Brain pericyte (primary cell): ENCODE data around the gene APOBR.
"Not testable (repeated sequence)": the region's sequence is repeated elsewhere in the genome, so short reads cannot be mapped to it uniquely, and the experiment has no call there.

Experiments
- DNase-seq: peaks from one replicate; pipeline ENCODE4 v3.0.0-alpha.2; 2012; ENCODE audit warnings: low read depth, low spot score

Gene APOBR

DNA sequence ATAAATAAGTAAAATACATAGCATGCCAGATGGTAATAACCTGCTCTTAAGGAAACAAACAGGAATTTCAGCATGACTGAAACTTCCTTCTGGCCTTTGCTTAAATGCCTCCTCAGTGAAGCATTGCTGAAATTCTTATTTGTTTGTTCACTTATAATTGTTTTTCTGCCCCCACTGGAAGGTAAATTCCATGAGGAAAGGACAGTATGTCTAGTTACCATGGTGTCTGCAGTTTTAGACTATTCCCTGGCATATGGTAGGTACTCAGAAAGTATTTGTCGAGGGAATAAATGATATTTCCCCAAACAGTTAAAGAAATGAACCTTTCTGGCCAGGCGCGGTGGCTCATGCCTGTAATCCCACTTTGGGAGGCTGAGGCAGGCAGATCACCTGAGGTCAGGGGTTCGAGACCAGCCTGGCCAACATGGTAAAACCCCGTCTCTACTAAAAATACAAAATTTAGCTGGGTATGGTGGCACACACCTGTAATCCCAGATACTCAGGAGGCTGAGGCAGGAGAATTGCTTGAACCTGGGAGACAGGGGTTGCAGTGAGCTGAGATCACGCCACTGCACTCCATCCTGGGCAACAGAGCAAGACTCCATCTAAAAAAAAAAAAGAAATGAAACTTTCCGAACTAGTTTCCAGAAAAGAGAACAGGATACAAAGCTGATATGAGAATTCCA, 32.8 kb downstream of the APOBR start:
- not testable (repeated sequence) for DNase-seq

DNA sequence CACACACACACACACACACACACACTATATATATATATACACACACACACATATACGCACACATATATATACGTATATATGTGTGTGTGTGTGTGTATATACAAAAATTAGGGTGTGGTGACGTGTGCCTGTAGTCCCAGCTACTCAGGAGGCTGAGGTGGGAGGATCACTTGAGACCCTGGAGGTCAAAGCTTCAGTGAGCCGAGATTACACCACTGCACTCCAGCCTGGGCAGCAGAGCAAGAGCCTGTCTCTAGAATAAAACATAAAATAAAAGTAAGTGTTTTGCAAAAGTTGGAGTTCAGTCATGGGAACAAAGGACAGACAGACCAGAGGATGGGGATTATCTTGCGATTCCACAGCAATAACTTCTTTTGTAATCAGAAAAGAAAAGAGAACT, 33.5 kb downstream of the APOBR start:
- DNase-seq: no peak

DNA sequence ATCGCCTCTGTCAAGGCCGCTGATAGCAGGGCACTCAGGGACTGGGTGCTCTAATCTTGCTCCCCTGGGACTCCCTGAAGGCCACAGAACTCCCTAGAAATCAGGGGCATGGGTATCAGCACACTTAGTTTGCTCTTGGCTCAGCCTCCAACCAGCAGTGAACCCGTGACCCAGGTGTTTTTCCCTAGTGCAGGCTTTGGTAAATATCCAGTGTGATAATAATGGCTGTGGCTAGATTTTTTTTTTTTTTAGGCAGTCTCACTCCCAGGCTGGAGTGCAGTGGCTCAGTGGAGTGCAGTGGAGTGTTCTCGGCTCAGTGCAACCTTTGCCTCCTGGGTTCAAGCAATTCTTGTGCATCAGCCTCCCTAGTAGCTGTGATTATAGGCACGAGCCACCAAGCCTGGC, 34.0 kb downstream of the APOBR start:
- no peak for DNase-seq

DNA sequence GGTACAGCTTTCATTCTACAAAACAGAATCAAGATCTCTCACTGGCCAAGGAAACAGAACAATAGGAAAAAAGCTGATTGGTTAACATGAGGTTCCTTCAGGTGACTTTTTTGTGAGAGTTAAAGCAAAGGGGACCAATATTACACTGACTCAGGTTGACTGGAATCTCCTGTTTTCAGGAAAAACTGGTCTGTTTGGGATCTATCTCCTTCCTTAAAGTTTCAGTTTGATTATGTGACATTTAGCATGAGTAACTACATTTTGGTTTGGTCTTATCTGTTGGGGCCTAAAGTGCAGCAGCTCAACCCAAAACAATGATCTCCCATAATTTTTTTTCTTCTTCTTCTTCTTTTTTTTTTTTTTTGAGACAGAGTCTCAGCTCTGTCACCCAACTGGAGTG, 34.7 kb downstream of the APOBR start:
- no peak for DNase-seq

DNA sequence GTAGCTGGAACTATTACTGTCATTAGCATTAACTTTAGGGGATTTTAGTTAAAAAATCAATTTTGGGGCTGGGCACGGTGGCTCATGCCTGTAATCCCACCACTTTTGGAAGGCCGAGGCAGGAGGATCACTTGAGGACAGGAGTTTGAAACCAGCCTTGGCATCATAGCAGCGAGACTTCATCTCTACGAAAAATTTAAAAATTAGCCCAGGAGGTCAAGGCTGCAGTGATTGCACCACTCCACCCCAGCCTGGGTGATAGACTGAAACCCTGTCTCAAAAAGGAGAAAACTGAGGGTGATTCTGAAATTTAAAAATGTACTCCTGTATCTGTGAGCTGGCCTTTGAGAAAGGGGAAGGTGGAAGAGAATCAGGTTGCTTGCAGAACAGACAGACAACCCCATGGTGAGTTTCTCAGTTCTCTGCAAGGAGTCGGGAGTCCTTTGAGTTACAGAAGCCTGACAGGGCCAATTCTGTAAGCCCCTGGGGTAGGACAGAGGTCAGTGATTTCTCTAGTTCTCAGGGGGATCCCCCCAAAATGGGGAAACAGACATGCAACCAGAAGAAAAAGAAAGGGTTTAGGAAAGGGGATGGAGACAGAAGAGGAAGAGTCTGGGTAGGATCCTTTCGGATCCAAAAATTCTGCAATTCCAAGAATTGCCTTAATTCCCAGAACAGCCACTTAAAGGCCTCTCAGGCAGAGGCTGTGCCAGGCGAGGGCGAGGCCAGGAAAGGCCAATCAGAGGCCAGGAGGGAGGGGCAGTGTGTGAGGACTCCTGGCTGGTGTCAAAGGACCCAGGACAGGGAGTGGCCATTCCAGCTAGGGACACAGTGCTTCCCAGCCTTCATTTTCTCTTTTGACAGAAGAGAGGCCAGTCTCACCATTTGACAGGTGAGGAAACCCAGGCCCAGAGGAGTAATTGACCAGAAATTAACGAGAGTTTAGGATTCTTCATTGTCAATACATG, 37.6 kb downstream of the APOBR start:
- no peak for DNase-seq

DNA sequence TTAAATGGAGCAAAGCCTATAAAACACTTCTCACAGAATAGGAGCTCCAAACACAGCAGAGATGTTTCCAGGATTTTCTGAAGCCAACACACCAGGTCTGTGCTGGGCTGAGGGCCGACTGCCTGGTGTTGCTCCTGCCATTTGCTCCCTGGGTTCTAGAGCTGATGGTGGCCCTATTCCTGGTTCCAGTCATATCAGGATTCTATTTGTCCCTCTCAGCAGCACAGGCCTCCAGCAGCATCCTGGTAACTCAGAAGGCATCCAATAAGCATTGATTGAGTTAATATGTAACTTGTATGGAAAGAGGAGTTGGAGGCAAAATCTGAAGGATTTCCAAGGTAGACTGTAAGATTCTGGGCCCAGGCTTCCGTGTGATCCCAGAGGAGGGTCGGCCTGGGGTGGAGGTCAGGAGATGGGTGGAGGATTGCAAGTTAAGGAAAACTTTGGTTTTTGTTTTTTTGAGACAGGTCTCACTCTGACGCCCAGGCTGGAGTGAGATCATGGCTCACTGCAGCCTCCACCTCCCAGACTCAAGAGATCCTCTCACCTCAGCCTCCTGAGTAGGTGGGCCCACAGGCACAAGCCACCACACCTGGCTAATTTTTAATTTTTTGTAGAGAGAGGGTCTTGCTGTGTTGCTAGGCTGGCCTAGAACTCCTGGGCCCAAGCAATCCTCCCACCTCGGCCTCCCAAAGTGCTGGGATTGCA, 38.7 kb downstream of the APOBR start:
- no peak for DNase-seq

DNA sequence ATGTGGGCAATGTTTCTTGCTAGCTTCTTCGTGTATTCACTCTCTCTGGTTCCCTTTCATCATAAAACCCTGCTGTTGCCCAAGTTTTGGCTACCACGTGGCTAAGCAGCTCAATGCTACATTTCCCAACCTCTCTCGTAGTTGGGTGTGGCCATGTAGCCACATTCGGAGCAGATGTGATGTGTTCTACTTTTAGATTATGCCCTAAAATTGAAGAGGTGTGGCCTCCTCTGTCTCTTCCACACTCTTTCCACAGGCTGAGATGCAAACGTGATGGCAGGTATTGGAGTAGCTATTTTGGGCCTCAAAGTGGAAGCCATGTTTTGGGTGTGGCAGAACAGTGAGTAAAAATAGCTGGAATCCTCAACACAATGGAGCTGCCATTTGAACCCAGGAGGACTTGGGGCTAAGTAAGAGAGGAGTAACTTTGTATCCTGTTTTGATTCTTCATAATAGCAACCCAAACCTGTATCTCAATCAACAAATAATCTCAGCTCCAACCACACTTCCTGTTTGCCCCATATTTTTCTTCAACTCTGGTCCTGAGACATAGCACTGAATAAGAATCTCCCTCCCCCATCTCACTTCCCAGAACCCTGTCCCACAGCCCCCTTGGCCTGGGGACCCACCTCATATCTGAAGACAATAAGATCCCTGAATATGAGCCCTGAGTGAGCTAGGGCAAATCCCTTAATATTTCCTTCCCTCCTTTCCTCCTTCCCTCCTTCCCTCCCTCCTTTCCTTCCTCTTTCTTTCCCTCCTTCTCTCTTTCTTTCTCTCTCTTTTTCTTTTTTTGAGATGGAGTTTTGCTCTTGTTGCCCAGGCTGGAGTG, 40.3 kb downstream of the APOBR start:
- DNase-seq: no peak

DNA sequence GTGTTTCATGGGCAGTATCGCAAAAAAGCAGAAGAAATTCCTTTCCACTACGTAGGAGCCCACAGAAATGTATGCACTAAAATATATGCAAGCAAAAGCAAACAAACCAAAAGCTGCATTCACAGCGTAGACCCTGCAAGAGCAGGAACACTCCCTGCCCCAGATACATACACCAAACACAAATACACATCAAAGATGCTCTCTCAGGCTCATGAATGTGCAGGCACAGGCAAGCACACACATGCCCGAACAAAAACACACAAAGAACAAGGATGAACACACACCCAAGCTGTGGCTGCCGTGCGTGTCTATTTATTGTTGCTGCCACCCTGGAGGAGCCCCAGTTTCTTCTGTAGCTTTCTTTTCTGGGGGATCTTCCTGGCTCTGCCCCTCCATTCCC, 42.6 kb downstream of the APOBR start:
- DNase-seq: no peak

DNA sequence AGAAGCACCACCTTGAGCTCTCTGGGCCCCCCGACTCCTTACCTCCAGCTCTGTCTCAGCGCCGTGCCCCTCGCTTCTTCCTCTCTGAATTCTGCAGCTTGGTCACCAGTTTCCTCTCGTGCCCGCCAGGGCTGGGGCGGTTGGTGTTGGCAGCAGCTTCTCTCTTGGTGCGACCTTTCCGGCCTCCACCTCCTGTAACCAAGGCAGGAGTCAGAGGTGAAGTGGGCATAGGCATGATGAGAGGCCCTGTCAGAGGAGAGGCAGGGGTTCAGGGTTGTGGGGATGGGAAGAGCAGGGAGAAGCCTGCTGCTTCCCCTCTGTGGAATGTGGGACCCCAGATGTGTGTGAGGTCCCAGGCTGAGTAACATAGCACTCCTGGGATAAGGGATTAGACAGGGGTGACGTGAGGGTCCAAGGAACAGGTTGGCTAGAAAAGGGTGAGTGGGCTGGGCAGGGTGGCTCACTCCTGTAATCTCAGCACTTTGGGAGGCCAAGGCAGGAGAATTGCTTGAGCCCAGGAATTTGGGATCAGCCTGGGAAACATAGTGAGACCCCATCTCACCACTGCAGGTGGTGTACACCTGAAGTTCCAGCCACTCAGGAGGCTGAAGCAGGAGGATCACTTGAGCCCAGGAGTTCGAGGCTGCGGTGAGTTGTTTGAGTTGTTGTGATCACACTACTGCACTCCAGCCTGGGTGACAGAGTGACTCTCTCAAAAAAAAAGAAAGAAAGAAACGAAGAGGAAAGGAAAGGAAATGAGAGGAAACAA, 43.7 kb downstream of the APOBR start:
- DNase-seq: no peak

DNA sequence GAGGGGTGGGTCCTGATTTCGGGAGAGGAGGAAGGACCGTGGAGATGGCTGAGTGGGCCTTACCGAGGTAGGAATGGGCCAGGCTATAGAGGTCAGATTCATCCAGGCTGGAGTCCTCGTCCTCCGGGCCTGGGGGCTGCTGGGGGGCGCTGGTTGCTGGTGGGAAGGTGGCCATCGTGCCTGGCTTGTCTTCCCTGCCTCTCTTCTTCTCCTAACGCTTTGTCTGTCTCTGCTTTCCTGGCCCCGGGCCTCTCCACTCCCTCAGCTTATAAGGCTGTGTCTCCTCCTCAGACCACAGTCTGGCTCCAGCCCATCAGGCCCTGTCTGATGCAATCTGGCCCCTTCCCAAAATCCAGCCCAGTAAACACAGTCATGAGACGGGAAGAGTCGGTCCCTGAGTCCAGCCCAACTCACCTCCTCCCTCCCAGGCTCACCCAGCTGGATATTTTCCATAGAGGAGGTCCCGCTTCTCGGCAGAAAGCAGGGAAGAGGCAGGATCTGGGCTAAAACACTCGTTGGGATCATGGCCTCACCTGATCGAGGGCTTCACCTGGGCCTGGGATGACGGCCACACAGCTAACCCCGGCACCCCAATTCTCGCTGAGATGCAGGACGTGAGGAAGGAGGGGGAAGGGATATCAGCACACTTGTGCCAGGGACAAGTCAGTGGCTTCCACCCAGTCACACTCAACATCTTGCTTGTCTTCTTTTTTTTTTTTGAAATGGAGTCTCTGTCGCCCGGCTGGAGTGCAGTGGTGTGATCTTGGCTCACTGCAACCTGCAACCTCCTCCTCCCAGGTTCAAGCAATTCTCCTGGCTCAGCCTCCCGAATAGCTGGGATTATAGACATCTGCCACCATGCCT, 44.5 kb downstream of the APOBR start, which contains the start of gene NUPR1:
NUPR1 (minus strand) TSS at position 242 of the 864 bp plus-strand sequence; CDS start at position 175, 67 bp downstream.
- no peak for DNase-seq

DNA sequence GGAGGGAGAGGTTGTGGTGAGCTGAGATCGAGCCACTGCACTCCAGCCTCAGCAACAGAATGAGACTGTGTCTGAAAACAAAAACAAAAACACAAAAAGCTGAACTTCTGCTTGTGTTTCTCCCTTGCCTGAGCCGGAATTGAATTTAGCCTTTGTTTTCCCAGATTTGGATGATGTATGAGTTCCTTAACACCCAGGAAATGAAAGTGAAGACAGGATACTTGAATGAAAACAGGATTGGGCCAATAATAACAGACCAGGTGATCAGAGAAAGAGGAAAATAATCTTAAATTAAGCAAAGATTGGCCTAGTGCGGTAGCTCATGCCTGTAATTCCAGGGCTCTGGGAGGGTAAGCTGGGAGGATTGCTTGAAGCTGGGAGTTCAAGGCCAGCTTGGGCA, 45.9 kb downstream of the APOBR start:
- DNase-seq: no peak

DNA sequence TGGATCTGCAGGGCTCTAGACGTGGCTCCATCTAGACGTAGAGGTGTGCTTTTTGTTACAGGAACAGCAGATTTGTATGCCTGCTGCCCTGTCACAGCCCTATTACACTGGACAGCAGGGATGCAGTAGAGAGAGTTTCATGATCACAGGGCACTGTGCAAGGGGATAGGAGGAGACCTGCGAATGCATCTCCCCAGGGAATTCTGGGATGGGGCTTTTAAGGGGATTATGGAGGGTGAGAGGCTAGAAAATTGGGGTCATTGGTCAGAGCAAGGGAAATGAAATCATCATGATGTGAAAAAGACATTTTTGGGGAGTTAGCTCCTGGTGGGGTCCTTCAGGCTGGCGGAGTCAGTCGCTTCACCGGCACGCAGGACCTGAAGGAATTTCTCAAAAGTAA, 48.2 kb downstream of the APOBR start:
- no peak for DNase-seq

DNA sequence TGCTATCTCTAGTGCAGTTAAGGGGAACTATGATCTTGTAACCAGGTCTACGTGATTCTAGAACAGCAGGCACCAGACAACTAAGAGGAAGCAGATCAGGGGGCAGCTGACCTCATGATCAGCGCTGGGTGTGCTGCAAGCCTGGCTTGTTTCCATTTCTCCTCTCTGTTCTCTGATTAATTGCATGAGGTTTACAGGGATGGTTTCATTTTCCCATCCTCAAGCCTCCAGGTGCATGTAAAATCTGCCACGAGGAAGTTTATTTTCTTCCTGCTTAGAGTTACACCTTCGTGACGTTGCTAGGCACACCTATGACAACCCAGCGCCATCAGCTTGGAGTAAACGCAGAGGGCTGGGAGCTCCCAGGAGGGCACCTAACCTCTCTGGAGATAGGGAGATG, 48.6 kb downstream of the APOBR start:
- no peak for DNase-seq

DNA sequence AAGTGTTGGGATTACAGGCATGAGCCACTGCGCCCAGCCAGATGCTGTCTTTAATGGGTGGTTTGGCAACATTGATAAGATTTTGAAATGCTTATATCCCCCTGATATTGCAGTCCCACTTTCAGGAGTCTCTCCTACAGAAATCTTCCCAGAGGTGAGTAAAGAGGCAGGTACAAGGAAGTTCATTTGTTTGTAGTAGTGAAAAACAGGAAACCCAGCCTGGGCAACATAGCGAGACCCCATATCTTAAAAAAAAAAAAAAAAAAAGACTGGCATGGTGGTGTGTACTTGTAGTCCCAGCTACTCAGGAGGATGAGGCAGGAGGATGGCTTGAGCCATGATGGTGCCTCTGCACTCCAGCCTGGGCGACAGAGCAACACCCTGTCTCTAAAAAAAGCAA, 50.6 kb downstream of the APOBR start:
- no peak for DNase-seq

DNA sequence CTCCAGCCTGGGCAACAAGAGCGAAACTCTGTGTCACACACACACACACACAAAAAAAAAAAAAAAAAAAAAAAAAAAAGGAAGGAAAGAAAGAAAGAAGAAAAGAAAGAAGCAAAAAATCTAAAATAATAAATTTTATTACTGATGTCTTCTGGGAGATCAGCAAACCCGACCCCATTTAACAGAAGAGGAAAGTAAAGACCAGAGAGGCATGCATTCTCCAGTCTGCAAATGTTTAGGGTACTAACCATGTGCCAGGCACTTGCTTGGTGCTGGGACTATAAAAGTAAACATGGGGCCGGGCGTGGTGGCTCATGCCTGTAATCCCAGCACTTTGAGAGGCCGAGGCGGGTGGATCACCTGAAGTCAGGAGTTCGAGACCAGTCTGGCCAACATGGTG, 51.5 kb downstream of the APOBR start:
- not testable (repeated sequence) for DNase-seq

DNA sequence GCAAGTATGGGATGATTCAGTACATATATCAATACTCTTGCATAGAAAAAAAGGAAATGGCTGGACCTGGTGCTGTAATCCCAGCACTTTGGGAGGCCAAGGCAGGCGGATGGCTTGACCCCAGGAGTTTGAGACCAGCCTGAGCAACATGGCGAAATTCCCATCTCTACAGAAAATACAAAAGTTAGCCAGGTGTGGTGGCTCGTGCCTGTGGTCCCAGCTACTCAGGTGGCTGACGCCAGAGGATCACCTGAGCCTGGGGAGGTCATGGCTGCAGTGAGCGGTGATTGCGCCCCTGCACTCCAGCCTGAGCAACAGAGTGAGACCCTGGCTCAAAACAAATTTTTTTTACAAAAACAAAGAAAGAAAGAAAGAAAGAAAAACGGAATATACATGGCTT, 52.2 kb downstream of the APOBR start:
- DNase-seq: no peak

DNA sequence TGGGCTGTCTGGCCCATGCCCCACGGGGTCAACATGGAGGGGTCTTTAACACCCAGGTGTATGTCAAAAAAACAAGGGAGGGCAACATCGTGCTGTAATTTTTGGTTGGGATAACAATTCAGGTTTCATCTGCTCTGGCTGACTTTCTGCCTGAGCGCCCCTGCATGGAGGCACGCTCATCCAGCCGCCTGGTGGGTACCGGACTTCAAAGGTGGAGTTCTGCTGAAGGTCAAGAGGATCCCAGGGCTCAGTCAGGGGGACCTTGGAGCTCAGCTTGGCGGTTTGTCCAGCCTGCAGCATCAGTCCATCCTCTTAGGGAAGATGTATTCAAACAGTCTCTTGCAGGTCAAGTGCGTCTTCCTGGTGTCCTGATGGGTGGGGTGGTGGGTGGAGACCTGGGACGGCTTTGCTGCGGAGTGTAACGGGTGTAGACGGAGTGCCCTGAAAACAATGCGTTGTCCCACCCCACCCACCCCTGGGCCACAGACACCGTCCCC, 53.9 kb downstream of the APOBR start:
- no peak for DNase-seq
